HAP-1 (cell line): ENCODE data around the gene AAGAB.
"Not testable (repeated sequence)": the region's sequence is repeated elsewhere in the genome, so short reads cannot be mapped to it uniquely, and the experiment has no call there.

Experiments used
- DNase-seq, 2 experiments: peaks; one replicate each; pipeline ENCODE4 v3.0.0-alpha.2; 2016 to 2020; ENCODE audit warnings: low spot score in 2 of 2
- H3K27me3 ChIP-seq: fragments of 250-450 bp; sonication (Bioruptor Pico); 2 replicates; pipeline ENCODE4 v1.5.1; 2020; ENCODE audit warnings: low read depth, mild to moderate bottlenecking, moderate library complexity
- H3K36me3 ChIP-seq: fragments of 250-450 bp; sonication (Bioruptor Pico); replicated peaks from 2 replicates; pipeline ENCODE4 v1.5.1; 2020; ENCODE audit warnings: mild to moderate bottlenecking
- H3K4me1 ChIP-seq: fragments of 250-450 bp; sonication (Bioruptor Pico); 2 replicates; pipeline ENCODE4 v1.5.1; 2020; ENCODE audit warnings: mild to moderate bottlenecking
- H3K4me3 ChIP-seq: fragments of 250-450 bp; sonication (Bioruptor Pico); 2 replicates; pipeline ENCODE4 v1.5.1; 2020; ENCODE audit warnings: mild to moderate bottlenecking, moderate library complexity
- H3K9me3 ChIP-seq: fragments of 250-450 bp; sonication (Bioruptor Pico); 2 replicates; pipeline ENCODE4 v1.5.1; 2020; ENCODE audit warnings: mild to moderate bottlenecking, moderate library complexity
- in situ Hi-C: fragments of 300-500 bp; cut with MboI; formaldehyde crosslinking; loops from 3 replicates; pipeline ENCODE4 v1.14.3; 2020; ENCODE audit warnings: low sequenced_read_pairs, inconsistent platforms, mixed read lengths

AAGAB gene

GRCh38 chr15:67254238-67255175, at the start of gene AAGAB, which contains the start of gene IQCH:
Gene AAGAB (minus strand): TSS chr15:67254661. CDS start chr15:67254631, 30 bp downstream.
Gene IQCH (plus strand): TSS chr15:67254786. CDS start chr15:67254897, 111 bp downstream.
- DNase-seq, result peak; percentile 97 to 100
- no peaks in the 10 kb centered on the region for H3K36me3 ChIP-seq
- H3K4me3 ChIP-seq, result peak within 1 kb of the TSS; percentile 95
- no peaks in the 10 kb centered on the region for H3K27me3 ChIP-seq
- peaks cover 7% of the 10 kb centered on the region for H3K4me1 ChIP-seq
- no peaks in the 10 kb centered on the region for H3K9me3 ChIP-seq
- in situ Hi-C loops, result no loop called here

GRCh38 chr15:67303490-67304363, 49.3 kb upstream of the AAGAB start:
- Histone ChIP-seq H3K4me3 (no peak overlapping the region), H3K36me3 (no peaks in the 10 kb centered on the region), H3K4me1 (no peaks in the 10 kb centered on the region; the same call in 1 of the 2 replicates), H3K27me3 (no peaks in the 10 kb centered on the region), H3K9me3 (no peaks in the 10 kb centered on the region)
- in situ Hi-C loops, result no loop called here
- peak; percentile 28 to 44 for DNase-seq

GRCh38 chr15:67300266-67301025, 46.0 kb upstream of the AAGAB start:
- Histone ChIP-seq H3K36me3 (no peaks in the 10 kb centered on the region), H3K9me3 (no peaks in the 10 kb centered on the region), H3K4me3 (no peak overlapping the region), H3K27me3 (no peaks in the 10 kb centered on the region), H3K4me1 (no peaks in the 10 kb centered on the region; the same call in 1 of the 2 replicates)
- no peak for DNase-seq
- in situ Hi-C loops, result no loop called here

- H3K4me1 ChIP-seq, result no peaks in the 10 kb centered on the region
- no peaks in the 10 kb centered on the region for H3K27me3 ChIP-seq
- DNase-seq, result no peak
- no peaks in the 10 kb centered on the region for H3K9me3 ChIP-seq
- H3K4me3 ChIP-seq, result no peak overlapping the region
- no peaks in the 10 kb centered on the region for H3K36me3 ChIP-seq
- in situ Hi-C loops, result loop anchor here (5.0 kb wide), 1 partner anchor 349 kb away; no protein-coding TSS in a partner anchor
These were observed 42.2 kb upstream of the AAGAB start for GRCh38 chr15:67296684-67297083.

- Histone ChIP-seq H3K36me3 (no peaks in the 10 kb centered on the region), H3K4me3 (no peak overlapping the region), H3K9me3 (no peaks in the 10 kb centered on the region), H3K27me3 (no peaks in the 10 kb centered on the region), H3K4me1 (no peaks in the 10 kb centered on the region)
- in situ Hi-C loops, result loop anchor here (5.0 kb wide), 1 partner anchor 349 kb away; no protein-coding TSS in a partner anchor
- no peak for DNase-seq
These were observed 41.7 kb upstream of the AAGAB start for GRCh38 chr15:67296188-67296587.

- Histone ChIP-seq H3K4me1 (no peaks in the 10 kb centered on the region), H3K27me3 (peaks cover 2% of the 10 kb centered on the region; the same call in 1 of the 2 replicates), H3K36me3 (no peaks in the 10 kb centered on the region), H3K9me3 (no peaks in the 10 kb centered on the region; the same call in 1 of the 2 replicates), H3K4me3 (no peak overlapping the region)
- in situ Hi-C loops, result no loop called here
- DNase-seq, result no peak
These were observed 35.9 kb upstream of the AAGAB start for GRCh38 chr15:67290319-67290718.

- H3K4me1 ChIP-seq, DNase-seq, in situ Hi-C loops, H3K4me3 ChIP-seq, H3K36me3 ChIP-seq, H3K9me3 ChIP-seq, H3K27me3 ChIP-seq: not testable (repeated sequence)
These were observed 31.9 kb upstream of the AAGAB start for GRCh38 chr15:67286400-67286799.

GRCh38 chr15:67285625-67286024, 31.2 kb upstream of the AAGAB start:
- H3K27me3 ChIP-seq, H3K36me3 ChIP-seq, DNase-seq: not testable (repeated sequence)

GRCh38 chr15:67281714-67282113, 27.3 kb upstream of the AAGAB start:
- DNase-seq, result no peak
- 0 out of 2 replicates have a peak, but pooled peaks cover 3% of the 10 kb centered on the region for H3K27me3 ChIP-seq
- H3K4me3 ChIP-seq, result no peak overlapping the region
- in situ Hi-C loops, result no loop called here
- no peaks in the 10 kb centered on the region for H3K9me3 ChIP-seq
- H3K36me3 ChIP-seq, result no peaks in the 10 kb centered on the region
- H3K4me1 ChIP-seq, result peaks cover 2% of the 10 kb centered on the region; the same call in 1 of the 2 replicates

More at GRCh38 chr15:67285625-67286024, 31.2 kb upstream of the AAGAB start:
- H3K4me1 ChIP-seq, H3K9me3 ChIP-seq, in situ Hi-C loops, H3K4me3 ChIP-seq: not testable (repeated sequence)

- H3K27me3 ChIP-seq, result 0 out of 2 replicates have a peak, but pooled peaks cover 3% of the 10 kb centered on the region
- no peaks in the 10 kb centered on the region for H3K36me3 ChIP-seq
- H3K4me1 ChIP-seq, result peaks cover 2% of the 10 kb centered on the region; the same call in 1 of the 2 replicates
- in situ Hi-C loops, result no loop called here
- no peak for DNase-seq
- H3K9me3 ChIP-seq, result no peaks in the 10 kb centered on the region
- no peak overlapping the region for H3K4me3 ChIP-seq
These were observed 25.8 kb upstream of the AAGAB start for GRCh38 chr15:67280217-67280616.

GRCh38 chr15:67276666-67277065, 22.2 kb upstream of the AAGAB start:
- H3K27me3 ChIP-seq, result no peaks in the 10 kb centered on the region
- DNase-seq, result no peak
- no peaks in the 10 kb centered on the region for H3K9me3 ChIP-seq
- H3K36me3 ChIP-seq, result no peaks in the 10 kb centered on the region
- no peak overlapping the region for H3K4me3 ChIP-seq
- H3K4me1 ChIP-seq, result peaks cover 2% of the 10 kb centered on the region; the same call in 1 of the 2 replicates
- in situ Hi-C loops, result no loop called here

- in situ Hi-C loops, result no loop called here
- H3K36me3 ChIP-seq, result no peaks in the 10 kb centered on the region
- DNase-seq, result no peak
- H3K4me3 ChIP-seq, result no peak overlapping the region
- peaks cover 2% of the 10 kb centered on the region; the same call in 1 of the 2 replicates for H3K4me1 ChIP-seq
- H3K9me3 ChIP-seq, result no peaks in the 10 kb centered on the region
- H3K27me3 ChIP-seq, result no peaks in the 10 kb centered on the region; the same call in none of the 2 replicates
These were observed 19.8 kb upstream of the AAGAB start for GRCh38 chr15:67274236-67274635.
